ENCODE data around the gene CYP2U1. TPM values are rescaled to one million over a fixed set of nuclear protein-coding genes. Genes with fewer than 3 reads are reported as not detected.

CYP2U1 gene
- total and polyA plus RNA-seq, 2 of the 4 experiments (the other 2 are of a cell fraction): 6.1 to 11.1 TPM

DNA sequence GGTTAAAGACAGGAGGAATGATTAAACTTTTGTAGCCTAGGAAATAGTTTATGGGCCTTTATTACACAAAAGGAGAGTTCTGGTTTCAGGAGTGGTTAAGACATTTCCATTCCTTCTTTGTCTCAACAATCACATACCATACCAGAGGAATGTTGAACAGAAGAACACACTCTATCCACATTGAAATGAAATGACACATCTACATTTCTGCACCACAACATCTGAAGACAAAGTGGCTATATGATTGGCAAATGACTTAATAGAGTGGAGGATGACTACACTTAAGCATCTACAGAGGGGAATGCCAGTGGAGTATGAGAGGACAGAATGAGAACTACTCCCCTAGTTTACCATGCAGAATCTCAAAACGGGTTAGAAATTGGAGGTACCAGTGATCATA lies 8.0 kb downstream of the CYP2U1 start:
- in situ Hi-C loops (cut with MboI; ENCODE audit: low sequenced_read_pairs) (no loop called here), dilution Hi-C loops (cut with HindIII; ENCODE audit: low sequenced_read_pairs, unreplicated experiment) (no loop called here), intact Hi-C loops (cut with micrococcal nuclease) (loop anchor here (10.0 kb wide), 1 partner anchor 635 kb away; no protein-coding TSS in a partner anchor)
- H3K14ac ChIP-seq (replicated peaks; ENCODE audit: low read depth, low read length): no peak overlapping the region
- H4K91ac ChIP-seq (ENCODE audit: insufficient read depth, low read depth, low read length): no peak overlapping the region
- no peak overlapping the region for H3K18ac ChIP-seq (ENCODE audit: low read depth, low read length)
- H2BK20ac ChIP-seq (ENCODE audit: low read depth, low read length): no peak overlapping the region
- no peaks in the 10 kb centered on the region for H3K36me3 ChIP-seq (ENCODE audit: control insufficient read depth, insufficient read depth, low read length)
- no peaks in the 10 kb centered on the region for H3K9me3 ChIP-seq (ENCODE audit: control insufficient read depth, insufficient read depth, low read length)
- ChIA-PET CTCF (no interaction called here), POLR2A (ENCODE audit: unreplicated experiment) (no interaction called here)
- no peak overlapping the region for H2AK5ac ChIP-seq (ENCODE audit: low read depth, low read length)
- H2BK120ac ChIP-seq (ENCODE audit: low read depth, low read length): no peak overlapping the region
- BruUV-seq (replicated peaks): no TSS peak
- H3K9me1 ChIP-seq (ENCODE audit: insufficient read depth, low read length): no peaks in the 10 kb centered on the region
- TF ChIP-seq MAFK (IDR thresholded peaks at IDR 0.05; ENCODE audit: low read depth, low read length): no peak
- no peak for TF ChIP-seq CHD1 (IDR thresholded peaks at IDR 0.05; ENCODE audit: low read depth, low read length)
- no peak for TF ChIP-seq MAZ (IDR thresholded peaks at IDR 0.05; ENCODE audit: borderline replicate concordance, low read depth, low read length)
- TF ChIP-seq, protein P1, sequence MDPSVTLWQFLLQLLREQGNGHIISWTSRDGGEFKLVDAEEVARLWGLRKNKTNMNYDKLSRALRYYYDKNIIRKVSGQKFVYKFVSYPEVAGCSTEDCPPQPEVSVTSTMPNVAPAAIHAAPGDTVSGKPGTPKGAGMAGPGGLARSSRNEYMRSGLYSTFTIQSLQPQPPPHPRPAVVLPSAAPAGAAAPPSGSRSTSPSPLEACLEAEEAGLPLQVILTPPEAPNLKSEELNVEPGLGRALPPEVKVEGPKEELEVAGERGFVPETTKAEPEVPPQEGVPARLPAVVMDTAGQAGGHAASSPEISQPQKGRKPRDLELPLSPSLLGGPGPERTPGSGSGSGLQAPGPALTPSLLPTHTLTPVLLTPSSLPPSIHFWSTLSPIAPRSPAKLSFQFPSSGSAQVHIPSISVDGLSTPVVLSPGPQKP (IDR thresholded peaks at IDR 0.05; ENCODE audit: borderline replicate concordance, low read depth, low read length): no peak
- TF ChIP-seq CEBPB (IDR thresholded peaks at IDR 0.05; ENCODE audit: low read depth, low read length): no peak
- TF ChIP-seq RFX5 (IDR thresholded peaks at IDR 0.05; ENCODE audit: low read depth, low read length): no peak
- no peak for TF ChIP-seq MXI1 (IDR thresholded peaks at IDR 0.05; ENCODE audit: borderline replicate concordance, low read depth, low read length)
- no peak for TF ChIP-seq USF2 (IDR thresholded peaks at IDR 0.05; ENCODE audit: low read depth, low read length)
- TF ChIP-seq RCOR1 (IDR thresholded peaks at IDR 0.05; ENCODE audit: insufficient replicate concordance, low read length): no peak
- no peak for TF ChIP-seq BHLHE40 (IDR thresholded peaks at IDR 0.05; ENCODE audit: low read depth, low read length)
- no peak overlapping the region for H2AK9ac ChIP-seq (replicated peaks; ENCODE audit: low read depth, low read length, poor library complexity)
- no peak overlapping the region for H3K4me2 ChIP-seq (ENCODE audit: low read depth, low read length)
- DNase-seq (peak; percentile 56), ATAC-seq (ENCODE audit: low read depth) (peak; percentile 75)
- H3K23ac ChIP-seq (ENCODE audit: low read depth, low read length): no peak overlapping the region
- no peak overlapping the region for H2AFZ ChIP-seq (replicated peaks; ENCODE audit: low read length, poor library complexity)
- H3K4me1 ChIP-seq (ENCODE audit: control insufficient read depth, insufficient read depth, low read length): no peaks in the 10 kb centered on the region
- no peak overlapping the region for H2BK5ac ChIP-seq (ENCODE audit: low read depth, low read length, poor library complexity, severe bottlenecking)
- H4K20me1 ChIP-seq (ENCODE audit: insufficient read depth, low read length): no peaks in the 10 kb centered on the region
- H3K27ac ChIP-seq (ENCODE audit: insufficient read depth, low read length): no peak overlapping the region
- no peak overlapping the region for H2BK15ac ChIP-seq (ENCODE audit: low read depth, low read length)
- H3K4me3 ChIP-seq (ENCODE audit: insufficient read depth, low read depth, low read length): no peak overlapping the region
- no peak overlapping the region for H3K56ac ChIP-seq (ENCODE audit: extremely low read depth, insufficient read depth, low read length)
- H3K9ac ChIP-seq (ENCODE audit: low read depth, low read length): no peak overlapping the region
- H3K4ac ChIP-seq (ENCODE audit: low read depth, low read length): no peak overlapping the region
- H4K8ac ChIP-seq (ENCODE audit: low read depth in 2 of 2, low read length in 2 of 2): no peak overlapping the region
- WGBS, 2 experiments (ENCODE audit: extremely low coverage in 2 of 2, insufficient read length in 1 of 2): no CpG with 5 or more reads among the region's 1 CpG
- H3K79me1 ChIP-seq (ENCODE audit: low read depth in 1 of 2, low read length in 2 of 2): no peaks in the 10 kb centered on the region
- no peak overlapping the region for H4K5ac ChIP-seq (ENCODE audit: low read depth, low read length)
- no peaks in the 10 kb centered on the region for H3K27me3 ChIP-seq (ENCODE audit: control insufficient read depth, insufficient read depth, low read length)
